Central memory CD8-positive, alpha-beta T cell (primary cell): ENCODE results near the gene MCU.
"Not testable (repeated sequence)": the region's sequence is repeated elsewhere in the genome, so short reads cannot be mapped to it uniquely, and the experiment has no call there.

Experiments used
- ATAC-seq: fragments of 150-1000 bp; cut with Tn5 transposase; replicated peaks from 2 replicates; pipeline ENCODE4 v1.10.0; 2022; ENCODE audit warnings: mild to moderate bottlenecking, moderate FRiP score, moderate number of reproducible peaks; ENCODE audit not compliant: poor library complexity, severe bottlenecking; ENCODE audit errors: extremely low read depth
- DNase-seq, 2 donors: peaks; one replicate each; pipeline ENCODE4 v3.0.0; 2021; ENCODE audit warnings: low spot score in 2 of 2
- H3K27ac Mint-ChIP-seq: one replicate; pipeline ENCODE4 v1.8.0; 2022; ENCODE audit warnings: low read depth, mild to moderate bottlenecking, moderate library complexity, mixed read lengths
- H3K27me3 Mint-ChIP-seq: one replicate; pipeline ENCODE4 v1.8.0; 2022; ENCODE audit warnings: mixed read lengths
- H3K36me3 Mint-ChIP-seq: one replicate; pipeline ENCODE4 v1.8.0; 2022; ENCODE audit warnings: mild to moderate bottlenecking, moderate library complexity, mixed read lengths; ENCODE audit not compliant: insufficient read depth
- H3K4me1 Mint-ChIP-seq: one replicate; pipeline ENCODE4 v1.8.0; 2022; ENCODE audit warnings: mixed read lengths
- H3K4me3 Mint-ChIP-seq: one replicate; pipeline ENCODE4 v1.8.0; 2022; ENCODE audit warnings: mild to moderate bottlenecking, moderate library complexity, mixed read lengths
- H3K9me3 Mint-ChIP-seq: one replicate; pipeline ENCODE4 v1.8.0; 2022; ENCODE audit warnings: mixed read lengths

MCU gene

DNA sequence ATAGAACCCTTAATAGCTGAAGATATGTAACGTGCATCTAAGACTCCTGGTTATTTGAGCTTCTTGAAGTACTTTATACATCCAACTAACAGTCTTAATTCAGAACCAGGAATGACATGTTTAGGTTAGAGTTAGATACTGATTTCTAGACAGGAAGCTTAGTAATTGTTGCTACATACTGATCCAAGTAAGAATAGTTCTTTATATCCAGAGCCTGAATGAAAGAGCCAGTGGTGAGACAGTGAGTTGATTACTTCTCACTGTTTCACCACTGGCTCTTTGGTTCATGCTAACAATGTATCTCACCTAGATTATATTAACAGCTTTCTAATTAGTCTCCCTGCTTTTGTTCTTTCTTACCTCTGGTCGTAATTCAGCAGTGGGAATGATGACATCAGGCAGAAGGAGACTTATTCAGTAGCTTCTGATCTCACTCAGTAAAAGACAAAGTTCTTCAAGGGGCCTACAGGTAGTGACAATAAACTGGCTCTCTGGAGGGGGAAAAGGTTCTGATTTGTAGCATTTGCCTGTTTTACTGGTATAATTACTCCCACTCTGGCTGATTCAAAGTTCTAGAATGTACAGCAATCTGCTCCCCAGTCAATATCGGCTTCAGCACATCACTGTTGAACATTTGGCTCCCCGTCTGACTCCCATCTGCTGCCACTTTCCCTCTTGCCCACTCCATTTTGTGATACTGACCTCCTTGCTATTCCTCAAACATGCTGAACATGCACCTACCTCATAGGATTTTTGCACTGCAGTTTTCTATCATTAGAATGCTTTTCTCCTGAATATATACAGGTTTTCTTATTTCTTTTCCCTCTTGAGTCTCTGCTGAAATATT, 29.1 kb downstream of the MCU start:
- no peaks in the 10 kb centered on the region for H3K36me3 Mint-ChIP-seq
- H3K4me1 Mint-ChIP-seq: no peaks in the 10 kb centered on the region
- no peak overlapping the region for H3K4me3 Mint-ChIP-seq
- no peaks in the 10 kb centered on the region for H3K27me3 Mint-ChIP-seq
- ATAC-seq: no peak
- no peaks in the 10 kb centered on the region for H3K9me3 Mint-ChIP-seq
- no peak for DNase-seq
- no peak overlapping the region for H3K27ac Mint-ChIP-seq

DNA sequence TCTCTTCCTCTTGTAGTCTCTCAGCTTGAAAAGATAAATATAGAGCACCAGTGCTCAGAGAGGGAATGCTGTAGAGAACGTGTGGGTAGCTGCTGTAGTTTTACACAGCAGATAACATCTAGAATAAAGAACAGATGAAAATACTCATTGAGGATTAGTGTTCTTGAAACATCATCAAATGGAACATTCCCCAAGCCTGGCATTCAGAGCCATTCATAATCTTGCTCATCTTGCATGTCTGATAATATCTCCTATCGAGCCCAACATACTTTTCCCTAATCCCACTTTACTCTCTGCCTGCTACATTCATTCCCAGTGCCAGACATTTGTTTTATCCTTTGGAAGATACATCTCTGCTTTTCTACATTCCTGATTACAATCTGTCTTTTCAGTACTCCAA, 35.2 kb downstream of the MCU start:
- DNase-seq (no peak), ATAC-seq (no peak)
- H3K27ac Mint-ChIP-seq: no peak overlapping the region
- peaks cover 17% of the 10 kb centered on the region for H3K4me1 Mint-ChIP-seq
- no peak overlapping the region for H3K4me3 Mint-ChIP-seq
- H3K36me3 Mint-ChIP-seq: no peaks in the 10 kb centered on the region
- no peaks in the 10 kb centered on the region for H3K9me3 Mint-ChIP-seq
- H3K27me3 Mint-ChIP-seq: no peaks in the 10 kb centered on the region

DNA sequence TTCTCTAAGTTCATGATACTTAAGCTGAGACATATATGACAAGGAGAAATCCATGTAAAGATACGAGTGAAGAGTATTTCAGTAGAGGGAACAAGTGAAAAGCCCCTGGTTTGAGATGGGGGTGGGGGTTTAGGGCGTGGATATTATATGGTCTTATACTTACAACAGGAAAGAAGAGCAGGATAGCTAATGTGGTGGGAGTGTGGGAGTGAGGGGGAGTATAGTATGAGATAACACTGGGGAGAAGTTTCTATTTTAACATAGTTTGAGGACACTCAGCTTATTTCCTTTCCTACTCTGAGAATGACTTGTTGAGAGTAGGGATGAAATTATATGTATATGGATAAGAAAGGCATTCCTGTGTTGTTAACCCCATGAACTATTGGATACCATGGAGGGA, 36.5 kb downstream of the MCU start:
- Mint-ChIP-seq H3K27me3 (no peaks in the 10 kb centered on the region), H3K4me3 (no peak overlapping the region), H3K9me3 (no peaks in the 10 kb centered on the region), H3K36me3 (no peaks in the 10 kb centered on the region), H3K27ac (peak overlapping the region; percentile 5), H3K4me1 (peaks cover 18% of the 10 kb centered on the region)
- no peak for DNase-seq
- no peak for ATAC-seq

DNA sequence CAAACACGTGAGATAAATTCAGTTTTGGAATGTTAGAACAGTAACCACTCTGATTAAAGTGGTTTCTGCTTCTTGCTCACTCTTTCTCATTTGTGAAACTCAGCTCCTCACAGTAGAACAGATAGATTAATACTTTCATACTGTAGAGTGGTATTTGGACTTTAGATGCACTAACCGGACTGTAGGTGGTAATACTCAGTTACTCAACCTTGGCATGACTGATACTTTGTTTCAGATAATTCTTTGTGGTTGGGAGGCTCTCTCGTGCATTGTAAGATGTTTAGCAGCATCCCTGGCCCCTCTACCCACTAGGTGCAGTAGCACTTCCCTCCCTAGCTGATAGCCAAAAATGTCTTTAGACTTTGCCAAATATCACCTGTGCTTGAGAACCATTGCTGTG, 37.6 kb downstream of the MCU start:
- Mint-ChIP-seq H3K4me1 (peaks cover 18% of the 10 kb centered on the region), H3K27me3 (no peaks in the 10 kb centered on the region), H3K27ac (no peak overlapping the region), H3K9me3 (no peaks in the 10 kb centered on the region), H3K36me3 (no peaks in the 10 kb centered on the region), H3K4me3 (no peak overlapping the region)
- DNase-seq: no peak
- ATAC-seq: no peak

DNA sequence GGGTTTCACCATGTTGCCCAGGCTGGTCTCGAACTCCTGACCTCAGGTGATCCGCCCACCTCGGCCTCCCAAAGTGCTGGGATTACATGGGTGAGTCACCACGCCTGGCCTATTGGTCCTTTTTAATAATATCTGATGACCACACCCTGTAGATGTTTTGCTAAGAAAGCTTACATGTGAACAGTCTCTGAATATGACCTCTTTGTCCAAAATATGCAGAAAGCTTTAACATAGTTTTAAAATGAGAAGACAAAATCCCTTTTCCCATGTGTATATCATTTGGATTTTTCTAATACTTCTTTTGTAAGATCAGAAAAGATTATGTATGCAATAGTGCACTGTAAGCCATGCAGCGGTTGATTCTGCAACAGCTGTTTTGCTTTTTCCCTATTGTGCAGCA, 38.5 kb downstream of the MCU start:
- ATAC-seq (no peak), DNase-seq (no peak)
- Mint-ChIP-seq H3K4me1 (peaks cover 23% of the 10 kb centered on the region), H3K27me3 (no peaks in the 10 kb centered on the region), H3K27ac (no peak overlapping the region), H3K36me3 (no peaks in the 10 kb centered on the region), H3K4me3 (no peak overlapping the region), H3K9me3 (no peaks in the 10 kb centered on the region)

DNA sequence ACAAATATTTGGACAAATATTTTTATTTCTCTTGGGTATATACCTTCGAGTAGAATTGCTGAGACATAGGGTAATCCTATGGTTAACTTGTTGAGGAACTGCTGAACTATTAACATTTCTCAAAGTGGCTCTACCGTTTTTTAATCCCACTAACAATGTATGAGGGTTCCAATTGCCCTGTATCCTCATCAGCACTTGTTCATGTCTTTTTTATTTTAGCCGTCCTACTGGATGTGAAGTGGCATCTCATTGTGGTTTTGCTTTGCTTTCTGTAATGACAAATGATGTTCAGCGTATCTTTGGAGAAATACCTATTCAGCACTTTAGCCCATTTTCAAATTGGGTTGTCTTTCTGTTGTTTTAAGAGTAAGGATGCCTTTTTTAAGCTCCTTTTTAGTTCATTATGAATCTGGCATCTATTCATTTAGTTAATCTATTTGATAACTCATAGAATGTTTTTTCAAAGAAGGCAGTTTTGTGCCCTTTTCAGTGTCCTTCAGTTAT, 40.0 kb downstream of the MCU start:
- Mint-ChIP-seq H3K9me3 (no peaks in the 10 kb centered on the region), H3K4me1 (peaks cover 25% of the 10 kb centered on the region), H3K27me3 (no peaks in the 10 kb centered on the region), H3K36me3 (peaks cover 3% of the 10 kb centered on the region), H3K4me3 (no peak overlapping the region), H3K27ac (no peak overlapping the region)
- ATAC-seq (no peak), DNase-seq (no peak)

DNA sequence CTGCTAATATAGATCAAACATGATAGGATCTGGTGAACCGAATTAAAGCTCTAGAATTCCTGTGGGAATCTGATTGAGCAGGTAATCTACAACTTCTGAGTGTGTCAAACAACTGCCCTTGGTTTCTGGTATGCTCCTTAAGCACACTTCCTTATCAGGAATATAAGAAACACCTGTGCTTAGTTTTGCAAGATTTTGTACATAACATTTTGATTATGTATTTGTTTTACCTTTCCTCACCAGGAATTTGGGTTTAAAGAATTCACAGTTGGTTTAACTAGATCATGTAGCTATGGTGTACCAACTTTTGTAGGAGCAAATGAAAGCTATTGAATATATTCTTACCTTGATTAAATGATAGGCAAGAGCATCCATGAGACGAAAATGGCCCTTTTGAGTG, 40.6 kb downstream of the MCU start:
- Mint-ChIP-seq H3K4me1 (peaks cover 25% of the 10 kb centered on the region), H3K4me3 (no peak overlapping the region), H3K36me3 (peaks cover 3% of the 10 kb centered on the region), H3K27ac (no peak overlapping the region), H3K9me3 (no peaks in the 10 kb centered on the region), H3K27me3 (no peaks in the 10 kb centered on the region)
- no peak for DNase-seq
- ATAC-seq: no peak

DNA sequence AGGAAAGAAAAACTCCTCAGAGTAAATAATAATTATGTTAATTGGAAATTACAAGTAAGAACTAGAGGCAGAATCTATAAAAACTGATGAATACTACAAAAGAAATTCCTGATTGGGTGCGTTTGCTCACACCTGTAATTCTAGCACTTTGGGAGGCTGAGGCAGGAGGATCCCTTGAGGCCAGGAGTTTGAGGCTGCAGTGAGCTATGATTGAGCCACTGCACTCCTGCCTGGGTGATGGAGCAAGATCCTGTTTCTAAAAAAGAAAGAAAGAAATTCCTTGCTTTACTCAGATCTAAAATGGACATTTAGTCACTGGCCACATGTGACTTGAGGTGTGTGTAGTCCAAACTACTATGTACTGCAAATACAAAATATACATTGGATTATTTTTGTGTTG, 42.0 kb downstream of the MCU start:
- no peaks in the 10 kb centered on the region for H3K27me3 Mint-ChIP-seq
- no peak overlapping the region for H3K27ac Mint-ChIP-seq
- no peak for ATAC-seq
- no peak for DNase-seq
- no peaks in the 10 kb centered on the region for H3K9me3 Mint-ChIP-seq
- H3K4me3 Mint-ChIP-seq: no peak overlapping the region
- peaks cover 17% of the 10 kb centered on the region for H3K4me1 Mint-ChIP-seq
- H3K36me3 Mint-ChIP-seq: peaks cover 3% of the 10 kb centered on the region

DNA sequence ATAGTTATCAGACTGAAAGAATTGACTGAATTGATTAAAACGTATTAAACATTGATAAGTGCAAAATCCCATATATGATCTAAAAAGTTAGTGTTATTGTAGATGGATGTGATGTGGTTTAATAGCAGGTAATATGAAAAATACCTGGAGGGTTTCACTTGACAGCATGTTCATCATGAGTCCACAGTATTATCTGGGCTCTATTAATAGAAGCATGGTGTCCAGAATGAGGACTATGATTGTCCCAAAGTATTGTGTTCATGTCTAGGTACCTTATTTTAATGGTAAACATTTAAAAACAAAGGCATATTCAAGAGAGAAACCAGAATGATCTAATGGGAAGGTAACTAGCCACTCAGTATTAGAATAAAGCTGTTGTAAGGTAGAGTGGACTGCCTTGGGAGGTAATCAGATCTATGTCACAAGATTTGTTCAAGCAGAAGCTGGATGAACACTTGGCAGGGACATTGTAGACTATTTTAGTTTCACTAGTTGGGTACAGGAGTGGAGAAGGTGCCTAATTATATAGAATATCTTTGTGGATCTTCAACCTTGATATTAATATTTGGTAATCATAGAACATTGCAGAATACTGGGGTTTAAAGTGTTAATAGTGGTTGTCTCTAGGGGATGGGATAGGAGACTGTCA, 43.5 kb downstream of the MCU start:
- no peak for DNase-seq
- Mint-ChIP-seq H3K9me3 (no peaks in the 10 kb centered on the region), H3K4me1 (peaks cover 20% of the 10 kb centered on the region), H3K36me3 (peaks cover 3% of the 10 kb centered on the region), H3K27ac (no peak overlapping the region), H3K4me3 (no peak overlapping the region), H3K27me3 (no peaks in the 10 kb centered on the region)
- no peak for ATAC-seq

DNA sequence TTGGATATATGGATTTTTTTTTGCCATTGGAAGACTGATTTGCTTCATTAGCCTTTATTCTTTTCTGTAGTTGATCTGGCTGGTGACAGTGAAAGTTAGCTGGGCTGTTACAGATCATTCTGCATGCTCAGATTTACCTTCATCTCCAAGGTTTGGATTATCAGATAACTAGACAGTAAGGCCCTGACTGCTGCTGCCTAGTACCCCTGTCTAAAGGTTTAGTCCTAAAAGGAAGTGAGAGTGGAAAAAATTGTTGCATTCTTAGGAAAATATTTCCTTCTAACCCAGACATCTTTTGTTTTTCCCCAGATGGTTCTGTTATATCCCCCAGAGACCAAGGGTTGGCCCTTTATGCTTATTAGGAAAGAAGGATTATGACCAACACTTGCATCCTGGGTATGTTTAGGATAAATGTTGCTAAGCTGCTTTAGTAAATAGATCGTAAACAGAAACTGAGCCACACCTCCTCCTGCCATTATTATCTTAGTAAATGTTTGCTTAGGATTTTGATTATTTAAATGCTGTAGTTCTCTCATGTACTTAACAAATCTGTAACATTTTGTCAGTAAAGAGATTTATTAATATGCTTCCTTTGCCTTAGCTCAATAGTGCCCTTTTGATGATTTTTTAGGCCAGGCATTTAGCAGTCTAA, 44.4 kb downstream of the MCU start:
- DNase-seq: no peak
- Mint-ChIP-seq H3K36me3 (peaks cover 3% of the 10 kb centered on the region), H3K4me1 (peaks cover 23% of the 10 kb centered on the region), H3K27me3 (no peaks in the 10 kb centered on the region), H3K4me3 (no peak overlapping the region), H3K9me3 (no peaks in the 10 kb centered on the region), H3K27ac (no peak overlapping the region)
- no peak for ATAC-seq

DNA sequence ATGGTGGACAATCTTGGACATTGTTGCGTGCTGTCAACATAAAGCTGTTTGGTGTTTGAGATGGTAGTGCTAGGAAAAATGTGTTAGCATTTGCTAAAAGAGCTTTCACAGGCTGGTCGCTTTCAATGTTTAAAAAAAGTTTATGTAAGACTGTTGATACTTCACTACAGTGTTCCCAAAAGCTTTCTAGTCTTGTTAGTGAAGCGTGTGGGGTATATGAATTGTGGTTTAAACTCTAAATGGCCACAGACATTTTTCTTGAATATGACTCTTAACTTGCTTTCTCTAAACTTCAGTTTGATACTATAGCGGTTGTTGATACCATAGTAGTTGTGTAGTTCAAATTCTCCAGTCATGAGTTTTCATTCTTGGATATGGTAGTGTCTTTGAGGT, 44.9 kb downstream of the MCU start:
- peaks cover 3% of the 10 kb centered on the region for H3K36me3 Mint-ChIP-seq
- no peaks in the 10 kb centered on the region for H3K27me3 Mint-ChIP-seq
- H3K27ac Mint-ChIP-seq: no peak overlapping the region
- H3K9me3 Mint-ChIP-seq: no peaks in the 10 kb centered on the region
- DNase-seq: no peak
- ATAC-seq: no peak
- peaks cover 18% of the 10 kb centered on the region for H3K4me1 Mint-ChIP-seq
- no peak overlapping the region for H3K4me3 Mint-ChIP-seq

DNA sequence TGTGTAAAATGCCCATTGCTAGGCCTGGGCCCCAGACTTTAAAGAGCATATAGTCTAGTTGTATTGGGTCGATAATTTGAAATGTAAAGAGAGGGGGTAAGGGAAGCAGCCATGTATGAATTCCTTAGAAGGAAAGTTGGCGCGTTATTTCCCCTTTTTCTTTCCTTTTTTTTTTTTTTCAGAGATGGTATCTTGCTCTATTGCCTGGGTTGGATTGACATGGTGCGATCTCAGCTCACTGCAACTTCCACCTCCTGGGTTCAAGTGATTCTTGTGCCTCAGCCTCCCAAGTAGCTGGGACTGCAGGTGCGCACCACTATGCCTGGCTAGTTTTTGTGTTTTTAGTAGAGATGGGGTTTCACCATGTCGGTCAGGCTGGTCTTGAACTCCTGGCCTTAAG, 45.4 kb downstream of the MCU start:
- not testable (repeated sequence) for H3K27me3 Mint-ChIP-seq, H3K36me3 Mint-ChIP-seq, H3K9me3 Mint-ChIP-seq, ATAC-seq, H3K4me3 Mint-ChIP-seq, DNase-seq, H3K27ac Mint-ChIP-seq
- peaks cover 14% of the 10 kb centered on the region for H3K4me1 Mint-ChIP-seq

DNA sequence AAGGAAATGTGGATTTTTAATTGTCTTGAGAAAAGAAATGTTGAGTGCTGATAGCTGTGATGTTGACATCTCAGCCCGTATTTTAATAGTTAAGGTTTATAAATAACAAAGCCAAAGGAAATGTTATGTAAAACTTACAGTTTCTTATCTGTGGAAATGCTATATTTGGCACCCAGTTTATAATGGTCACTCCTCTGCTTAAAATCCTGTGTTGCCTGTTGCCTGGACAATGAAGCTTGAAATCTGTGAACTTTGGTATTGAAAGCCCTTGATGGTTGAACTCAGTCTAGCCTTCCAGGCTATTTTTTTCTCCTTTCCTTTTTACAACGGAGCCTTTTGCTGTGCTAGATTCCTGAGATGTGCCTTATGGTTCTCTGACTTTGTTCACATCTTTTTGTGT, 46.5 kb downstream of the MCU start:
- DNase-seq (no peak), ATAC-seq (no peak)
- Mint-ChIP-seq H3K36me3 (peaks cover 4% of the 10 kb centered on the region), H3K27ac (no peak overlapping the region), H3K4me3 (no peak overlapping the region), H3K4me1 (peaks cover 14% of the 10 kb centered on the region), H3K27me3 (no peaks in the 10 kb centered on the region), H3K9me3 (no peaks in the 10 kb centered on the region)
